ENCODE results near the gene RBM19.

The RBM19 gene

DNA sequence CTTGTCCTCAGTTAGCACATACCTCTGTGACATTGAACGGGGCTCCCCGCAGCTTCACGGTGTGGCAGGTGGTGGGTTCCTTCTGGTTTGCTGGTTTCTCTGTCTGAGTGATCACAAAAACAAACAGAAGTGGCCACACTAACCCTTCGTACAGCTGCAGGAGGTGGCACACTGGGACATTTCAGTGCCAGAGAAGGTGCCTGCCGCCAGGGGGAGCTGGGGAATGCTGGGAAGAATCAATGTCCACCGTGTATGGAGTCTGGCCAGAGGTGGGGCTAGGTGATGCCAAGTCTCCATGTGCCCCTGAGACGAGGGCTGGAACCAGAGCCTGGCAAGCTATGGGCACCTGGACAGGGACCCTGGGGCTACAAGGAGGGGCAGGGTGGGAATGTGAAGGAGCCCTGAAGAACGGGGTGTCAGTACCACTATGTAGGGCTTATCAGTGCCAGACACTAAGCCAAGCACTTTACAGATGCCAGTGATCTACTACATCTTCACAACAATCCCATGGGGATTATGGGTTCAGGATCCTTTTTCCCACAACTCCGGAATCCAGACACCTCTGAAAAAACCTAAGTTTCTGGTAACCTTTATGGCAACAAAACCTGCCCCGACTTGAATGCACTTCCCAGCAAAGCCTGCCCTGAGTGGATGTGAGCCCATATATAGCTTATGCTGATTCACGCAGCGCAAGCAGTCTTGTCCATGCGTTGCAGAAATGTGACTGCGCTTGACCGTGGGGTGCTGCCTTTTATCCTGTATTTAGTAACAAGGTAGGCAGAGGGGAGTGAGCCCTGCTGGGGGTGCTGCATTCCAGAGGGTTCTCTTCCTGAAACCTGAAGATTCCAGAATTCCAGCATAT, 10.8 kb downstream of the RBM19 start:
- no peaks in the 10 kb centered on the region for H3K27me3 ChIP-seq (ENCODE audit: insufficient read depth, poor library complexity, severe bottlenecking)
- TF ChIP-seq, protein P1, sequence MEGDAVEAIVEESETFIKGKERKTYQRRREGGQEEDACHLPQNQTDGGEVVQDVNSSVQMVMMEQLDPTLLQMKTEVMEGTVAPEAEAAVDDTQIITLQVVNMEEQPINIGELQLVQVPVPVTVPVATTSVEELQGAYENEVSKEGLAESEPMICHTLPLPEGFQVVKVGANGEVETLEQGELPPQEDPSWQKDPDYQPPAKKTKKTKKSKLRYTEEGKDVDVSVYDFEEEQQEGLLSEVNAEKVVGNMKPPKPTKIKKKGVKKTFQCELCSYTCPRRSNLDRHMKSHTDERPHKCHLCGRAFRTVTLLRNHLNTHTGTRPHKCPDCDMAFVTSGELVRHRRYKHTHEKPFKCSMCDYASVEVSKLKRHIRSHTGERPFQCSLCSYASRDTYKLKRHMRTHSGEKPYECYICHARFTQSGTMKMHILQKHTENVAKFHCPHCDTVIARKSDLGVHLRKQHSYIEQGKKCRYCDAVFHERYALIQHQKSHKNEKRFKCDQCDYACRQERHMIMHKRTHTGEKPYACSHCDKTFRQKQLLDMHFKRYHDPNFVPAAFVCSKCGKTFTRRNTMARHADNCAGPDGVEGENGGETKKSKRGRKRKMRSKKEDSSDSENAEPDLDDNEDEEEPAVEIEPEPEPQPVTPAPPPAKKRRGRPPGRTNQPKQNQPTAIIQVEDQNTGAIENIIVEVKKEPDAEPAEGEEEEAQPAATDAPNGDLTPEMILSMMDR (IDR thresholded peaks at IDR 0.05; ENCODE audit: poor library complexity, severe bottlenecking): peak; percentile 49
- no peak overlapping the region for H3K27ac ChIP-seq (ENCODE audit: poor library complexity, severe bottlenecking)
- H3K36me3 ChIP-seq (ENCODE audit: low read depth): peaks cover 51% of the 10 kb centered on the region
- no peaks in the 10 kb centered on the region for H3K9me3 ChIP-seq (ENCODE audit: severe bottlenecking)
- no peak overlapping the region for H3K4me3 ChIP-seq (ENCODE audit: severe bottlenecking)
- ATAC-seq (ENCODE audit: low read depth) (peak; percentile 57; the same call in 2 of the 3 replicates), DNase-seq (ENCODE audit: low spot score) (no peak)
- no peaks in the 10 kb centered on the region for H3K4me1 ChIP-seq (ENCODE audit: insufficient read depth, poor library complexity, severe bottlenecking)

DNA sequence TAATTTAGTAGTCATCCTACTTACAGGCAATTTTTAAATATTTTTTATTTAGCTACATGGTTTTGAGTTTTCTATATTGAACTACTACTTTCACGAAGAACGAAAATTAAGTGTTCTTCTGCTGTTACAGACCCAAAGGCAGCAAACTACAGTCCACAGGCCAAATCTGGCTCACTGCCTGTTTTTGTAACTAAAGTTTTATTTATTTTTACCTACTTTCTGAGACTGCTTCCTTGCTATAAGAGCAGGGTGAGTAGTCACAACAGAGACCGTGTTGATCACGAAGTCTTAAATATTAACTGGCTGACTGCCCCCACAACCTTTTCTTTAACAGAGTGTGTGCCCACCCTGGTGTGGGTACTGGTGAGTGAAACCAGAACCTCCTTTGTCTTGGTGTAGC, 11.6 kb downstream of the RBM19 start:
- no peaks in the 10 kb centered on the region for H3K4me1 ChIP-seq (ENCODE audit: insufficient read depth, poor library complexity, severe bottlenecking)
- TF ChIP-seq, protein P1 (IDR thresholded peaks at IDR 0.05; ENCODE audit: poor library complexity, severe bottlenecking): no peak
- H3K27me3 ChIP-seq (ENCODE audit: insufficient read depth, poor library complexity, severe bottlenecking): no peaks in the 10 kb centered on the region
- no peak overlapping the region for H3K27ac ChIP-seq (ENCODE audit: poor library complexity, severe bottlenecking)
- H3K36me3 ChIP-seq (ENCODE audit: low read depth): peaks cover 52% of the 10 kb centered on the region
- no peak overlapping the region for H3K4me3 ChIP-seq (ENCODE audit: severe bottlenecking)
- no peak for ATAC-seq (ENCODE audit: low read depth)
- no peak for DNase-seq (ENCODE audit: low spot score)
- H3K9me3 ChIP-seq (ENCODE audit: severe bottlenecking): no peaks in the 10 kb centered on the region

DNA sequence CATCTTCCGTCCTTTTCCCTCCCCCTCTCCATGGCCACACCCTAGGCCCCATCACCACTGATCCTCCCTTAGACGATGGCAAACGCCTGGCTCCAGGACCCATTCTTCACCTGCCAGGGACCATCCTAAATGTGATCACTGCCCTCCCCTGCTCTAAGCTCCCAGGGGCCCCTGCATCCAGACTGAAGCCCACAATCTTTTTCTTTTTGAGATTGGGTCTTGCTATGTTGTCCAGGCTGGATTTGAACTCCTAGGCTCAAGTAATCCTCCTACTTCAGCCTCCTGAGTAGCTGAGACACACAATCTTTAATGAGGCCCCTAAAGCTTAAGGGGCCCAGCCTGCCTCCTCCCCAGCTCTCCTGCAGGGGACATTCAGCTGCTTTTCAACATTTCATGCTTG, 15.3 kb downstream of the RBM19 start:
- no peaks in the 10 kb centered on the region for H3K27me3 ChIP-seq (ENCODE audit: insufficient read depth, poor library complexity, severe bottlenecking)
- no peak for ATAC-seq (ENCODE audit: low read depth)
- H3K27ac ChIP-seq (ENCODE audit: poor library complexity, severe bottlenecking): no peak overlapping the region
- TF ChIP-seq, protein P1 (IDR thresholded peaks at IDR 0.05; ENCODE audit: poor library complexity, severe bottlenecking): no peak
- peaks cover 73% of the 10 kb centered on the region for H3K36me3 ChIP-seq (ENCODE audit: low read depth)
- no peaks in the 10 kb centered on the region for H3K4me1 ChIP-seq (ENCODE audit: insufficient read depth, poor library complexity, severe bottlenecking)
- H3K9me3 ChIP-seq (ENCODE audit: severe bottlenecking): no peaks in the 10 kb centered on the region
- no peak for DNase-seq (ENCODE audit: low spot score)
- no peak overlapping the region for H3K4me3 ChIP-seq (ENCODE audit: severe bottlenecking)

DNA sequence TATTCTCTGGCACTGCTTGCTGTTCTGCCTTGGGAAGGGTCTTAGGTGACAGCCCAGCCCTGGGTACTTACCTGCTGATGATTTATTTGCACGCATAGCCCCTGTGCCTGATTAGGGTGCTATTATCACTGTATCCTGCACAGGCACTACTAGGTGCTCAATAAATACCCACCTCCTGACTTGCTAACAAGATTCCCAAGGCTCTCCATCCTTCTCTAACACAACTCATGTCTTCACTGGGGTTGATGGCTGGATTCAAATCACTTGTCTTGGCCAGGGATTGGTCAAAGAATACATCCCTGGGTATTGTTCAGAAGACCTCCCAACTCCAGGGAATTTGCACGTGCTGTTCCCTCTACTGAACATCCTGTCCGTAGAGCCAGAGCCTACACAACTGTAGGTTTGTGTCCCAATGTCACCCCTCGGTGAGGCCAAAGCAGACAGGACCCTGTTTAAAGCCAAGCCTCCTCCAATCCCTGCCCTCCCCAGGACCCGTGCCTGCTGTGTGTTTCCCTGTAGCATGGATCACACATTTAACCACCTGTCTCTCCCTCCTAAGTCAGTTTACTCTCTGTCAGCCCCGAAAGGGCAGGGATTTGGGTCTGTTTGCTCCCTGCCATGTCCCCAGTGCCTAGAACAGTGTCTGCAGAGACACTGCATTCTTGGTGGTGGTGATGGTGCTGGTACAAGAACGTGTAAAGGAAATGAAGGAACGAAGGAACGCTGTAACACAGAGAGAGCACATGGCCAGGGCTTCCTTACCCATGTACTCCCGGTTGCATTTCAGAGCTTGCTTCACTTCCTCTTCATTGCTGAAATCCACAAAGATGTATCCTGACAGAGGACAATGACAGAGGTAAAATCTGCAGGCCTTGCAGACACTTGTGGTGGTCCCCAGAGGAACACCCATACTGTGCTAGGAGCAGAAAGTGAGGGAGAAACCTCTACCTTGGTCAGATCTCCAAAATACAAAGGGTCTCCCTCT, 16.5 kb downstream of the RBM19 start:
- no peaks in the 10 kb centered on the region for H3K4me1 ChIP-seq (ENCODE audit: insufficient read depth, poor library complexity, severe bottlenecking)
- no peak overlapping the region for H3K4me3 ChIP-seq (ENCODE audit: severe bottlenecking)
- H3K36me3 ChIP-seq (ENCODE audit: low read depth): peaks cover 71% of the 10 kb centered on the region
- no peaks in the 10 kb centered on the region for H3K9me3 ChIP-seq (ENCODE audit: severe bottlenecking)
- TF ChIP-seq, protein P1 (IDR thresholded peaks at IDR 0.05; ENCODE audit: poor library complexity, severe bottlenecking): no peak
- DNase-seq (ENCODE audit: low spot score) (no peak), ATAC-seq (ENCODE audit: low read depth) (no peak)
- H3K27ac ChIP-seq (ENCODE audit: poor library complexity, severe bottlenecking): no peak overlapping the region
- H3K27me3 ChIP-seq (ENCODE audit: insufficient read depth, poor library complexity, severe bottlenecking): no peaks in the 10 kb centered on the region

Data from RWPE2 (cell line).